HG03378 (cell line): Measurements from ENCODE around the gene ROBO1.

Experiments
- ATAC-seq: cut with Tn5 transposase; IDR thresholded peaks from one replicate; pipeline ENCODE4 v1.9.1; 2021; ENCODE audit warnings: mild to moderate bottlenecking, moderate library complexity; ENCODE audit not compliant: unreplicated experiment

The ROBO1 gene

GRCh38 chr3:78610462-78611125, 1157.2 kb downstream of the ROBO1 start:
- no peak for ATAC-seq

DNA sequence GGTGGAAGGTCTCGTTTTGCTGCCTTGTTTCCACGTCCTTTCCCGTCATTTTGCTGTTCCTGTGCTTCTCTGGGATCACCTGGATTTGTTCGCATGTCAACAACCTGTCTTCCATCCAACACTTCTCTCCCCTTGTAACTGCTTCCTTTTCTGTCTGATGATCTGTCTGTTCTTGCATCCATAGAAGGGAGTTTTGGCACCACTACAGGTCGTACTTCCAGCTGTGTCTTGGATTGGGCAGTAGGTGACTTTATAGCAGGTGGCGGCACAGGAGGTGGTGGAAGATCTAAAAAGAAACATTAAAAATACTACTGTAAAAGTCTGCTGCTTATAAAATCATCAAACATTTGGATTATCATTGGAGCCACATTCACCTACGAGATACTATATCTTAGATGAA, 1161.0 kb downstream of the ROBO1 start:
- no peak for ATAC-seq

DNA sequence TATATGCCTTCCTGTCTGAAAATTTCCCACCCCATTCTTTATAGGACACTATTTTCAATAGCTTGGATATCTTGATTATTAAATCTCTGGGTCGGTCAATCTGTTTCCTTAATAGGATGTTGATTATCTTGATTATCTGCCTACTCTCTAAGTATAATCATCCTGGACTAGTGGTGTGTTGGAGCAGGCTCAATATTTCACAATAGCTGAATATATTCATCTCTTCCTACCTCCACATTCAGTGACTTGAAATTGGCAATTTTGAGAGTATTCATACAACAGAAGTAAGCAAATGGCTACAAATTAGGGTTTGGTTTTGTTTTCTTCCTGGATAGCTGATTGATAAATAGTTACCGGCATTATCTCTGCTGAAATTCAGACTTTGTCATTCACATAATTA, 1162.6 kb downstream of the ROBO1 start:
- ATAC-seq: no peak

DNA sequence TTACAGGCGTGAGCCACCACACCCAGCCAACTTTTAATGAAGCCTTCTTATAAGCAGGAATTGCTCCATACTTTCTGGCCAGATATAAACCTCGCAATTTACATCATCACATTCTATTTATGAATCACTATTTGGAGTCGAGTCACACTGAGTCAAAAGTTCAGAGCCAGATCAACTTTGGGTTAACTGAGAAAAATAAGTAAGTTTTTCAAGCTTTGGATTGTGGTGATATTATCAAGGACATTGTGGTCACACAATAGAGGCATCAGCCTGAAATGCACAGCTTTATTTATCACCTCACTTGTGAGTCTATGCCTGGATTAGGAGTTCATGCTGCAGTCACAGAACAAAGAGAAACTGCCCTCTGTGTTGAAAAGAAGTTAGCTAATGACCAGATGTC, 1163.5 kb downstream of the ROBO1 start:
- no peak for ATAC-seq

DNA sequence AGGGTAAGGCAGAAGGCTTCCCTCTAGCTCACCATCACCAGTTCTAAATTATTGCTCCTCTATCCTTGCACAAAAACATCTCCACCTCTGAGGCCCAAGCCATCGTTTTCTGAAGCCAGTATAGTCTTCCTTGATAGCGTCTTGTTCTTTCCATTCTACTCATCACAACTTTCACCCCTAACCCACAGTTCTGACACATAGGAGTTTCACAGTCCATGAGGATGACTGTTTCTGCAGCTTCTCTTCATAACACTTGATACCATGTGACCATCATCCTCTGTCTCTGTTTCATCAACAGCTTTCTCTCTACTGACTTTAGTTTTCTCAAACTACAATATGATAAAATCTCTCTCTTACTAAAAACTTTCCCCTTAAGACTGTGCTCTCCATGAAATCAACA, 1166.5 kb downstream of the ROBO1 start:
- ATAC-seq: no peak

- ATAC-seq: no peak
Observed at GRCh38 chr3:78589778-78590177, 1178.0 kb downstream of the ROBO1 start.

GRCh38 chr3:78588906-78589621, 1178.7 kb downstream of the ROBO1 start:
- ATAC-seq: no peak

- ATAC-seq: no peak
Observed at GRCh38 chr3:78580681-78581080, 1187.1 kb downstream of the ROBO1 start.

- ATAC-seq: no peak
Observed at GRCh38 chr3:78571486-78571885, 1196.3 kb downstream of the ROBO1 start.

DNA sequence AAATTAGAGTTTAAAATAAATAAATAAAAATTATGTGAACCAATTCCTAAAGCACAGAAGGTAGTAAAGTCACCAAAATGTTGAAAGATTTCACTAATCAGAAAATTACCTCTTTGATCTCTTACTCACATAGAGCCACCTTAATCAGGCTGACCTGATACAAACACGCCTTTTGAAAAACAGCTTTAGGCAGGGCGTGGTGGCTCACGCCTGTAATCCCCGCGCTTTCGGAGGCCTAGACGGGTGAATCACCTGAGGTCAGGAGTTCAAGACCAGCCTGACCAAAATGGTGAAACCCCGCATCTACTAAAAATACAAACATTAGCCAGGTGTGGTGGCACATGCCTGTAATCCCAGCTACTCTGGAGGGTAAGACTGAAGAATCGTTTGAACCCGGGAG, 1197.3 kb downstream of the ROBO1 start:
- no peak for ATAC-seq

- ATAC-seq: no peak
Observed at GRCh38 chr3:78569804-78570203, 1198.0 kb downstream of the ROBO1 start.

- ATAC-seq: no peak
Observed at GRCh38 chr3:78565712-78566111, 1202.1 kb downstream of the ROBO1 start.

GRCh38 chr3:78562328-78562727, 1205.5 kb downstream of the ROBO1 start:
- ATAC-seq: no peak
